ENCODE results near the gene DMPK. TPM values are rescaled to one million over a fixed set of nuclear protein-coding genes. Genes with fewer than 3 reads are reported as not detected.

Gene DMPK
- total RNA-seq, 1 experiment from 2014 or later = 18.3 TPM

DNA sequence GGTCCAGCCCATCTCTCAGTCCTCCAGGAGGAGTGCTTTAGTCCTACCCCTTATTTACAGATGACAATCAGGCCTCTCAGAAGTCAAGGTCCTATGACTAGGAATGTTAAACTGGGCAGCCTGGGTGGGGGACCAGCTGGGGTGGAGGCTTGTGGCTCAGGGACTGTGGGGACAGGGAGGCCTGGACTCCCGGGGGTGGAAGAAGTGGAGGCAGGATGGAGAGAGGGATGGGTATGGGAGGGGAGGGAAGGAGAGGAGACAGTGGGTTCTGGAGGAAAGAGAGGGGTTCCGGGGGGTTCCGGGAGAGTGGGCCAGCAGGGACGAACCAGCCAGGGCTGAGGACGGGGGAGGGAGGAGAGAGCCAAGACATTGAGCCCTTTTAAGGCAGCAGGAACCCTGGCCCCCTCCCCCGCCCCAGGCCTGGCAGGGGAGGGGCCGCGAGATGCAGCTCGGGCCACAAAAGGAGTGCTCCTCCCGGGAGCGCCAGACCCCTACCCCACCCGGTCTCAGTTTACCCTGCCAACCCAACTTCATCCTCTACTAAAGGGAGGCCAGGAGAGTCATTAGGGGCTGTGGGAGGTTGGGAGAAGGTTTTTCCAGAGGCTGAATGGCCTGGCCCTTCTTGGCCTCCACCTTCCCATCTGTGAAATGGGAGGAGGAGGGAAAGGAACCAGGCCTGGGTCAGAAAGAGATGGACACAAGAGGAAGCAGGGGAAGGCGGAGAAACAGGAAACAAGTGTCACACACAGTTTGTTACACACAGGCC is 1.7 kb downstream of the DMPK start:
- no peak for TF ChIP-seq CTCF (conservative IDR thresholded peaks at IDR 0.05; ENCODE audit: low read depth, low read length)
- TF ChIP-seq EZH2 (IDR thresholded peaks at IDR 0.05; ENCODE audit: low read length, unreplicated experiment) = no peak
- TF ChIP-seq EZH2phosphoT487 (IDR thresholded peaks at IDR 0.05; ENCODE audit: borderline replicate concordance, low read length) = no peak
- H3K9me2 ChIP-seq (replicated peaks; ENCODE audit: low read length) = no peaks in the 10 kb centered on the region
- no peak for DNase-seq
- no peaks in the 10 kb centered on the region for H3K27me3 ChIP-seq (ENCODE audit: low read length)
- BruUV-seq (replicated peaks) = no TSS peak
- H3K27ac ChIP-seq (ENCODE audit: low read length) = peak overlapping the region; percentile 40; the same call in 1 of the 2 replicates
- H3F3A ChIP-seq (ENCODE audit: low read length, unreplicated experiment) = no peaks in the 10 kb centered on the region
- no peaks in the 10 kb centered on the region for H3K36me3 ChIP-seq (ENCODE audit: low read depth, low read length)
- H3K9ac ChIP-seq (ENCODE audit: low read length) = no peak overlapping the region
- no peak for ATAC-seq
- no peaks in the 10 kb centered on the region for H4K20me1 ChIP-seq (ENCODE audit: low read length)
- H3K4me2 ChIP-seq (ENCODE audit: low read length) = peak overlapping the region; percentile 72
- H3K4me1 ChIP-seq (ENCODE audit: insufficient read depth, low read length) = peaks cover 49% of the 10 kb centered on the region
- POLR2A ChIA-PET (ENCODE audit: unreplicated experiment) = no interaction called here
- no peak overlapping the region for H2AFZ ChIP-seq (ENCODE audit: low read length)
- intact Hi-C loops (cut with micrococcal nuclease) = no loop called here
- no peaks in the 10 kb centered on the region for H3K9me3 ChIP-seq (ENCODE audit: low read length)
- CTCF ChIA-PET = interaction anchor here (1.3 kb wide), 1 partner anchor 12 kb away, joined by 4 read pairs; the partner anchor contains the start of gene SIX5
- H3K4me3 ChIP-seq (ENCODE audit: low read length) = no peak overlapping the region
- H3K79me2 ChIP-seq (ENCODE audit: low read length) = no peaks in the 10 kb centered on the region

DNA sequence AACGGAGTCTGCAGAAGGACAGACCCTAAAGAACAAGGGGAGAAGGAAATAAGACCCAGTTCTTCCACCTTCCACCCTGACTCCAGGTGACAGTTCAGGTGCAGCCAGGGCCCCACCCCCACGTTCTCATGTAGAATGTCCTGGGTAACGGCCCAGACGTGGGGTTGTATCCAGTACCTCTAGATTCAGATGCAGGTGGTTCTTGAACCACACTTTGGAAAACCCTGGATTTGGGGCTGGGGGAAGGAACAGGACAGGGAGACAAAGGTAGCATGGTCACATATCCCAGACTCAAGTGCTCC is 2.2 kb downstream of the DMPK start:
- H3K4me1 ChIP-seq (ENCODE audit: insufficient read depth, low read length) = peaks cover 49% of the 10 kb centered on the region
- CTCF ChIA-PET = no interaction called here

More for the DNA sequence above, 2.2 kb downstream of the DMPK start:
- Histone ChIP-seq H2AFZ (ENCODE audit: low read length) (no peak overlapping the region), H3F3A (ENCODE audit: low read length, unreplicated experiment) (no peaks in the 10 kb centered on the region), H4K20me1 (ENCODE audit: low read length) (no peaks in the 10 kb centered on the region), H3K9me3 (ENCODE audit: low read length) (no peaks in the 10 kb centered on the region), H3K4me2 (ENCODE audit: low read length) (peak overlapping the region; percentile 70), H3K9ac (ENCODE audit: low read length) (no peak overlapping the region), H3K79me2 (ENCODE audit: low read length) (no peaks in the 10 kb centered on the region), H3K27ac (ENCODE audit: low read length) (no peak overlapping the region), H3K4me3 (ENCODE audit: low read length) (no peak overlapping the region), H3K9me2 (replicated peaks; ENCODE audit: low read length) (no peaks in the 10 kb centered on the region), H3K27me3 (ENCODE audit: low read length) (no peaks in the 10 kb centered on the region), H3K36me3 (ENCODE audit: low read depth, low read length) (no peaks in the 10 kb centered on the region)
- ATAC-seq = no peak
- TF ChIP-seq EZH2 (IDR thresholded peaks at IDR 0.05; ENCODE audit: low read length, unreplicated experiment) (no peak), CTCF (conservative IDR thresholded peaks at IDR 0.05; ENCODE audit: low read depth, low read length) (no peak)
- DNase-seq = no peak
- POLR2A ChIA-PET (ENCODE audit: unreplicated experiment) = no interaction called here
- intact Hi-C loops (cut with micrococcal nuclease) = no loop called here
- BruUV-seq (replicated peaks) = no TSS peak

Measured in PC-3 (cell line).